GM19328 (cell line): ENCODE results near the gene LGALS9.
"Not testable (repeated sequence)": the region's sequence is repeated elsewhere in the genome, so short reads cannot be mapped to it uniquely, and the experiment has no call there.

Source experiments
- ATAC-seq: cut with Tn5 transposase; IDR thresholded peaks from one replicate; pipeline ENCODE4 v1.9.1; 2021; ENCODE audit warnings: mild to moderate bottlenecking, moderate library complexity; ENCODE audit not compliant: unreplicated experiment

Gene LGALS9

DNA sequence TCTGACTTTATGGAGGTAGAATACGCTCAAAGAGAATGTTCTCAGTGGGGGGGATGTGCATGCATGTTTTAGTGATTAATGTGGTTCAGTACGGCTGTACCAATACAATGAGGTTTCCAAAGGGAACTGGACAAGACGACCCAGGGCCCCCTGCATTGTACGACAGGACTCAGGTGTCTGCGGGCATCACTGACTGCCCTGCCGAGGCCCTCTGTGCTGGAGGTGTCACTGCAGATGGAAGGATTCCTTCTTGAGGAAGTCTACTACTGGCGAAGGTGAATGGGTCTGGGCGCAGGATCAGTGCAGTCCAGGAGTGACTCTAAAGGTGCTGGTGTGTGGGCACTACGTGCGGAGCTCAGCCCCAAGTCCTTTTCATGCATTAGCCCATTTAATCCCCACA is 3.5 kb upstream of the LGALS9 start:
- no peak for ATAC-seq

GRCh38 chr17:27628376-27628775 is 2.6 kb upstream of the LGALS9 start:
- no peak for ATAC-seq

- not testable (repeated sequence) for ATAC-seq
Measured at GRCh38 chr17:27629260-27629659, 1.7 kb upstream of the LGALS9 start.

- ATAC-seq = peak; percentile 37
Measured at GRCh38 chr17:27631411-27631760, 398 bp downstream of the LGALS9 start.

DNA sequence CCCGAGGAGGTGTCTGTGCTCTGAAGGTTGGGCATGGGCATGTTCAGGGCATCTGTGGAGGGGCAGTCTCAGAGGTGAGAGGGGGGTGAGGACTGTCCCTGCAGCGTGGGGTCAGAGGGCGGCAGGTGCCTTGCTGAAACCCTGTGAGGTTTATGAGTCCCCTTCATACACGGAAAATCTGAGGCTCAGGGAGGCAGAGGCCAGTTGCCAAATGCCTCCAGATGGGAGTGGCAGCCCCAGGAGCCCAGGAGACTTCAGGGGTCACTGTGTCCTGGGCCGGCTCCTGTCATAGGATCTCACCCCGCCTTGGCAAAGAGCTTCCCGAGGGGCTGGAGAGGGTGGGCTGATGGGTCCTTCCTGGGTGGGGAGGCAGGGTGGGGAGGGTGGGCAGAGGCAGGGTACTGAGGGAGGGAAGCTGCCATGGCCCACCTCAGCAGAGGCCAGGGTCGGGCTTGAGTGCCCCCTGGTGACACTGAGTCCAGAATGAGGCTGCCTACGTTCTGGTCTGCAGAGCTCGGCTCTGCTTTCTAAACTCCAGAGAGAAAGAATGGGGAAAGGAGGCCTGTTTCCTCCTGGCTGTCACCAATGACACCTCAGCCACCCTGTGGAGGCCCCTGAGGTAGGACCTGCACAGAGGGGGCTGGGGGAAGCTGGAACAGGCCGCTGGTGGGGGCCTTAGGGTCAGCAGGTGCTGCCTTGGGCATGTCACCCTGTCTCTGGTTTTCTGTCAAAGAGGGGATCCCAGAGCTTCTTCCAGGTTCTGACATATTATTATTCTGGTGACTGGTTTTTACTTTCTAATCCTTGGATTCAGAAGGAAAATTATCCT is 1.1 kb downstream of the LGALS9 start:
- ATAC-seq = no peak

GRCh38 chr17:27632766-27633165 is 1.8 kb downstream of the LGALS9 start:
- ATAC-seq = not testable (repeated sequence)

- no peak for ATAC-seq
Measured at GRCh38 chr17:27633312-27634025, 2.5 kb downstream of the LGALS9 start.

DNA sequence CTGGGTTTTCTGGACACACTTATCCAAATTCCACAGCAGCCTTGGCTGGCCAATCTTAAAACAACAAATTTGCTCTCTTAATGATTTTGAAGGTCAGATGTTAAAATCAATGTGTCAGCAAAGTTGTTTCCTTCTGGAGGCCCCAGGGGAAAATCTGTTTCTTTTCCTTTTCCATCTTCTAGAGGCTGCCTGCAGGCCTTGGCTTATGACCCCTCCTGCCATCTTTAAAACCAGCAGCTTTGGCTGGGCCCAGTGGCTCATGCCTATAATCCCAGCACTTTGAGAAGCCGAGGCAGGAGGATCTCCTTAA is 3.0 kb downstream of the LGALS9 start:
- ATAC-seq = no peak

- no peak for ATAC-seq
Measured at GRCh38 chr17:27634776-27635175, 3.8 kb downstream of the LGALS9 start.

GRCh38 chr17:27635275-27635823 is 4.4 kb downstream of the LGALS9 start:
- no peak for ATAC-seq

DNA sequence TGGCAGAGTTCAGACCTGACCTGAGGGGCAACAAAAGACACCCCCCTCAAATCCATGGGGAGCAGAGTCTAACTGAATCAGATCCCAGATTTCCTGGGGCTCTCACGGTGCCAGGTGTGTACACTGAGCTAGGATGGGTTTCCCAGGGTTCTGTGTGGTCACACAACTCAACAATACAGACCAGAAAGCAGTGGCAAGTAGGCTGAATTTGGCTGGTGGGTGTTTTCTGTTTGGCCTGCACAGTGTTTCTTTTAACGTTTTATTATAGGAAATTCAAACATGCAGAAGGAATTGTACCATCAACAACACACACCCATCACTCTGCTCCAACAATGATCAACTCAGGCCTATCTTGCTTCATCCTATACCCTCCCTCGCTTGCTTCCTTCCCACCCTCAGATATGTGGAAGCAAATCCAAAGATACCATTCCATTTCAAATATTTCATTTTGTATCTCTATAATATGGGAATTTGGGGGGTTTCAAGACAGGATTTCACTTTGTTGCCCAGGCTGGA is 5.1 kb downstream of the LGALS9 start:
- not testable (repeated sequence) for ATAC-seq

DNA sequence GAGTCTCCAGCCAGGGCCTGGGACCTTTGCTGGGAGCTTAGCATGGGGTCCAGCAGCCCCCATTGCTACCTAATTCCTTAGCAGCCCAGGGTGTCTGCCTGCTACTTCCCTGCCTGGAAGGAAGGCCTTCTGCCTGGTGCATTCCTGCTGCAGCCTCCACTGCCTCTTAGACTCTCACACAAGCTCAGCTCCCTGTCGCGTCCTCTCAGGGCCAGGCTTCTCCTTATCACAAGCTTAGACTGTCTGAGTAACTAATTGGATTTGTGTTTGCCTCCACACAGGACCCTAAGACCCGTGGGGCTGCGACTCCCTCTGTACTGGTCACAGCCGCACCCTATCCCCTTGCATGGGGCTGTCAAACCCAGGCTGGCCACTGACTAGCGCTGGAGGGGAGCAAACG is 6.8 kb downstream of the LGALS9 start:
- ATAC-seq = not testable (repeated sequence)

GRCh38 chr17:27638415-27638914 is 7.5 kb downstream of the LGALS9 start:
- not testable (repeated sequence) for ATAC-seq

DNA sequence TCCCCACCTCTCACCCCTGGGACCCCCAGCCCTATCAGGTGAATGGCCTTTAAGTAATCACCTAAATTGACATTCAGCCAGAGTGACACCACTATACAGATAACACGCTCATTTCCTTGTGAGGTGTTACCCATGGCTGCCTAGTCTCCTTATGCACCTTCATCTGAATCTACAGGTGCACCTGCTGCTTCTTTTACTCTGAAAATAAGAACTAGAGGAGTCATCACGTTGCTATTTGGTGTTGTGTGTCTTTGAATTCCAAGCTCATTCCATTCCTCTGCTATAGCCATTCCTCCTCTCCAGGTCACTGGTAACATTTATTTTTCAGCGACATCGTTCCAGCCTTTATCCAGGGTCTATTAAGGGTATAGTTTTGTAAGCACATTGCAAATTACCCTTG is 9.8 kb downstream of the LGALS9 start:
- ATAC-seq = no peak

- ATAC-seq = no peak
Measured at GRCh38 chr17:27644586-27644985, 13.6 kb downstream of the LGALS9 start.

DNA sequence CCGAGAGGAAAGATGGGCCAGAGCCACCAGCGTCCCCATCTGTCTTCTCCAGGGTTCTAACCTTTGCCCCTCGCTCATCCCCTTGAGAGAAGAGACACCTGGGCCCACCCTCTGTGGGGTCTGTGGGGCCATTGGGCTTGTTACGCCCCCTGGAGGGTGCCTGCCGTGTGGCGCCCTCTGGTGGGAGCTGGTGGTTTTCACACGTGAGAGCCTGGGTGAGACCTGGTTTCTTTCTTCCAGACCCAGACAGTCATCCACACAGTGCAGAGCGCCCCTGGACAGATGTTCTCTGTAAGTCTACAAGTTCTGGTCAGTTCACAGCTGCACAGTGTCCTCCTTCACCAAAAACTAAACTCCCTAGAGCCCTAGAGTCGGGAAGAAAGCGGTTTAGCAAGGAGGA is 14.6 kb downstream of the LGALS9 start:
- not testable (repeated sequence) for ATAC-seq

DNA sequence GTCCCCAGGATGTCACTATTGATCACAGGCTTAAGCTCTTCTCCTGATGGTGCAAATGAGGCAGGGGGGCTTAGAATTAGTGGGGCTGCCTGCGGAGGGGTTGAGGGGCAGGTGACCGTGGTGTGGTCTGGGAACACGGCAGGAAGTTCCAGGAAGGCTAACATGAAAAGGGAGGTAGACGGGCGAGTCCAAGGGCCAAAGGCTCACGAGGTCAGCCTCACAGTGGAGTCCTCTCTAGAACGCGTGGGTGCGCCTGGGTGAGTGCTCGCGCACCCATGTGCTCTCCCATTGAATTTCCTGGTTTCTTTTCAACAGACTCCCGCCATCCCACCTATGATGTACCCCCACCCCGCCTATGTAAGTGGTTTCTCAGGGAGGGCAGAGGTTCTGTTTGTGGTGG is 15.2 kb downstream of the LGALS9 start:
- no peak for ATAC-seq

DNA sequence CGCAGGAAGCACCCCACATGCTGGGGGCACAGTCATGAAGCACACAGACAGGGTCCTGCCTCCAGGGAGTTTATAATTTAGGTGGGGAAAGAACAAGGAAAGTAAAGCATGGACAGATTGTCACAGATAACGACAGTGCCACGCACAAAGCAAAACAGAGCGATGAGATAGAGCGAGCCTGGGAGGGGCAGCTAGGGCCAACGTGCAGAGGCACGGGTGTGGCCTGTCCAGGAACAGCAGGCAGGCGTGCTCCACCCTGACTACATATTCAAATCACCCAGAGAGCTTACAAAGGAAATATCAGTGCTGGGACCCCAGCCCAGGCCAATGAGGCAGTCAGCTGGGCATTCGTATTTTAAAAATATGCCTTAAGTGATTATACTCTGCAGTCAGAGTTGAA is 16.8 kb downstream of the LGALS9 start:
- ATAC-seq = no peak

DNA sequence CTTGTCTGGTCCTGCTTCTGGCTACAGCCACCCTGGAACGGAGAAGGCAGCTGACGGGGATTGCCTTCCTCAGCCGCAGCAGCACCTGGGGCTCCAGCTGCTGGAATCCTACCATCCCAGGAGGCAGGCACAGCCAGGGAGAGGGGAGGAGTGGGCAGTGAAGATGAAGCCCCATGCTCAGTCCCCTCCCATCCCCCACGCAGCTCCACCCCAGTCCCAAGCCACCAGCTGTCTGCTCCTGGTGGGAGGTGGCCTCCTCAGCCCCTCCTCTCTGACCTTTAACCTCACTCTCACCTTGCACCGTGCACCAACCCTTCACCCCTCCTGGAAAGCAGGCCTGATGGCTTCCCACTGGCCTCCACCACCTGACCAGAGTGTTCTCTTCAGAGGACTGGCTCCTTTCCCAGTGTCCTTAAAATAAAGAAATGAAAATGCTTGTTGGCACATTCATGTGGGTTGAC is 18.2 kb downstream of the LGALS9 start:
- not testable (repeated sequence) for ATAC-seq

- ATAC-seq = no peak
Measured at GRCh38 chr17:27649929-27650328, 18.9 kb downstream of the LGALS9 start.

- no peak for ATAC-seq
Measured at GRCh38 chr17:27650836-27651235, 19.8 kb downstream of the LGALS9 start.
